ENCODE data around the gene PCDHB7.
"Not testable (repeated sequence)": the region's sequence is repeated elsewhere in the genome, so short reads cannot be mapped to it uniquely, and the experiment has no call there.

Gene PCDHB7

GRCh38 chr5:141224844-141225243, 52.4 kb downstream of the PCDHB7 start:
- not testable (repeated sequence) for DNase-seq (ENCODE audit: low read depth)

- DNase-seq (ENCODE audit: low read depth), result not testable (repeated sequence)
Observed at GRCh38 chr5:141225421-141225820, 53.0 kb downstream of the PCDHB7 start.

Data from fibroblast of gingiva (primary cell).